Lung microvascular endothelial cell (primary cell): ENCODE measurements around the gene METTL22. TPM values are rescaled to one million over a fixed set of nuclear protein-coding genes. Genes with fewer than 3 reads are reported as not detected.

Source experiments
- DNase-seq, 2 donors: peaks; one replicate each; pipeline versions ENCODE4 v3.0.0 to v3.0.0-alpha.2; 2010; ENCODE audit warnings: low read depth in 2 of 2
- total RNA-seq: library from RNA; depleted of rRNA; stranded (reverse); fragments of >200 nt; gene quantifications from 2 replicates; pipeline ENCODE4 v1.2.1, GENCODE V29; 2014

The METTL22 gene
- total RNA-seq = 7.0 and 10.7 TPM in 2 replicates

GRCh38 chr16:8621572-8622314, at the start of gene METTL22:
TSS of gene METTL22 (plus strand) at chr16:8621698. CDS start at chr16:8625666, 3,968 bp downstream.
- peak; percentile 89 to 97 for DNase-seq

GRCh38 chr16:8572063-8572918, 49.2 kb upstream of the METTL22 start:
- no peak for DNase-seq

GRCh38 chr16:8572919-8573724, 48.4 kb upstream of the METTL22 start:
- peak; percentile 20 to 45 for DNase-seq

GRCh38 chr16:8575399-8575798, 46.1 kb upstream of the METTL22 start:
- DNase-seq = no peak

GRCh38 chr16:8576141-8577004, 45.1 kb upstream of the METTL22 start:
- no peak for DNase-seq

GRCh38 chr16:8577678-8578304, 43.7 kb upstream of the METTL22 start:
- DNase-seq = no peak

- DNase-seq = no peak
Observed at GRCh38 chr16:8579559-8579958, 41.9 kb upstream of the METTL22 start.

- DNase-seq = no peak
Observed at GRCh38 chr16:8581831-8582580, 39.5 kb upstream of the METTL22 start.

- peak in 1 of 2 donors; percentile 39 for DNase-seq
Observed at GRCh38 chr16:8583199-8583598, 38.3 kb upstream of the METTL22 start.

GRCh38 chr16:8583732-8584131, 37.8 kb upstream of the METTL22 start:
- no peak for DNase-seq

GRCh38 chr16:8585041-8585440, 36.5 kb upstream of the METTL22 start:
- DNase-seq = no peak

- no peak for DNase-seq
Observed at GRCh38 chr16:8585857-8586256, 35.6 kb upstream of the METTL22 start.

GRCh38 chr16:8587065-8587464, 34.4 kb upstream of the METTL22 start:
- no peak for DNase-seq

- DNase-seq = no peak
Observed at GRCh38 chr16:8588682-8589056, 32.8 kb upstream of the METTL22 start.

- no peak for DNase-seq
Observed at GRCh38 chr16:8589057-8589899, 32.2 kb upstream of the METTL22 start.

- DNase-seq = no peak
Observed at GRCh38 chr16:8589900-8590688, 31.4 kb upstream of the METTL22 start, which contains the start of gene TMEM114. TSS of gene TMEM114 (minus strand) at chr16:8590511. CDS start at chr16:8589838, 673 bp downstream.

- DNase-seq = no peak
Observed at GRCh38 chr16:8590811-8591210, 30.7 kb upstream of the METTL22 start.

- DNase-seq = no peak
Observed at GRCh38 chr16:8591451-8591850, 30.0 kb upstream of the METTL22 start.
